GM12891 (cell line): Measurements from ENCODE around the gene FLYWCH2.

Source experiments
- DNase-seq: peaks from one replicate; pipeline ENCODE4 v3.0.0; 2011; ENCODE audit warnings: low spot score; ENCODE audit not compliant: insufficient read length
- FAIRE-seq: peaks from 2 replicates; lab custom pipeline; 2011; peaks lifted over from hg19 to GRCh38; lab: Jason Lieb, UNC
- PAX5 ChIP-seq: IDR thresholded peaks from 2 replicates; pipeline ENCODE4 v1.6.1; 2011; ENCODE audit warnings: low read length, moderate library complexity, mild to moderate bottlenecking; ENCODE audit not compliant: insufficient read depth, severe bottlenecking
- POLR2A ChIP-seq: IDR thresholded peaks from 2 replicates; pipeline ENCODE4 v1.6.1; 2011; ENCODE audit warnings: low read depth, low read length, control low read depth
- POLR2AphosphoS5 ChIP-seq: IDR thresholded peaks from 2 replicates; pipeline ENCODE4 v1.6.1; 2011; ENCODE audit warnings: low read depth, low read length, control low read depth
- POU2F2 ChIP-seq: IDR thresholded peaks from 2 replicates; pipeline ENCODE4 v1.6.1; 2011; ENCODE audit warnings: low read depth, mild to moderate bottlenecking, control low read depth, low read length, moderate library complexity
- SPI1 ChIP-seq: IDR thresholded peaks from 2 replicates; pipeline ENCODE4 v1.6.1; 2011; ENCODE audit warnings: low read depth, low read length, control low read depth
- TAF1 ChIP-seq: IDR thresholded peaks from 2 replicates; pipeline ENCODE4 v1.6.1; 2011; ENCODE audit warnings: low read depth, low read length, control low read depth

FLYWCH2 gene

GRCh38 chr16:2841606-2842339, 41.2 kb upstream of the FLYWCH2 start:
- TF ChIP-seq SPI1 (no peak), POLR2AphosphoS5 (no peak), PAX5 (no peak), POLR2A (no peak)
- no peak for DNase-seq
- FAIRE-seq = no peak

GRCh38 chr16:2842340-2843000, 40.5 kb upstream of the FLYWCH2 start:
- DNase-seq = peak; percentile 75
- FAIRE-seq = peak; percentile 94

GRCh38 chr16:2843526-2843925, 39.5 kb upstream of the FLYWCH2 start:
- TF ChIP-seq SPI1 (no peak), POLR2A (no peak), TAF1 (no peak), PAX5 (no peak), POLR2AphosphoS5 (no peak), POU2F2 (no peak)
- FAIRE-seq = no peak
- no peak for DNase-seq

More at GRCh38 chr16:2842340-2843000, 40.5 kb upstream of the FLYWCH2 start:
- TF ChIP-seq SPI1 (no peak), PAX5 (no peak), POLR2AphosphoS5 (no peak), POU2F2 (no peak), POLR2A (no peak), TAF1 (no peak)

GRCh38 chr16:2845116-2845515, 37.9 kb upstream of the FLYWCH2 start:
- DNase-seq (no peak), FAIRE-seq (peak; percentile 35)
- TF ChIP-seq TAF1 (no peak), SPI1 (no peak), POLR2AphosphoS5 (no peak), POU2F2 (no peak), POLR2A (no peak)

- FAIRE-seq = no peak
- no peak for DNase-seq
- TF ChIP-seq POLR2A (no peak), PAX5 (no peak), POU2F2 (no peak), TAF1 (no peak), SPI1 (no peak), POLR2AphosphoS5 (no peak)
These were observed 36.3 kb upstream of the FLYWCH2 start for GRCh38 chr16:2846511-2847310.

GRCh38 chr16:2848933-2849725, 33.9 kb upstream of the FLYWCH2 start:
- FAIRE-seq (no peak), DNase-seq (no peak)
- no peak for TF ChIP-seq PAX5
- TF ChIP-seq POU2F2 = no peak
- no peak for TF ChIP-seq SPI1

GRCh38 chr16:2852003-2852730, 30.8 kb upstream of the FLYWCH2 start:
- DNase-seq (no peak), FAIRE-seq (no peak)
- TF ChIP-seq SPI1 = no peak
- no peak for TF ChIP-seq POU2F2
- TF ChIP-seq TAF1 = no peak
- TF ChIP-seq POLR2A = no peak
- no peak for TF ChIP-seq POLR2AphosphoS5
- TF ChIP-seq PAX5 = no peak

GRCh38 chr16:2852731-2853507, 30.1 kb upstream of the FLYWCH2 start:
- no peak for DNase-seq
- TF ChIP-seq POLR2A (no peak), TAF1 (no peak), PAX5 (no peak), POLR2AphosphoS5 (no peak), SPI1 (no peak), POU2F2 (no peak)
- FAIRE-seq = no peak
